MCF 10A (cell line): ENCODE data around the gene MTFR1L. TPM values are rescaled to one million over a fixed set of nuclear protein-coding genes. Genes with fewer than 3 reads are reported as not detected.

Source experiments
- BruUV-seq: library from RNA; stranded (reverse); fragments of 400-500 nt; replicated peaks from 2 replicates; lab custom pipeline; 2021; lab: Mats Ljungman, UMichigan
- CTCF ChIA-PET: fragments of 300-600 bp; sonication (Branson Sonifier 250); formaldehyde crosslinking; extraction: SDS; loops from one replicate; lab custom pipeline; 2021; ENCODE audit warnings: antibody characterized with exemption, inconsistent platforms; lab: Yijun Ruan, JAX
- POLR2A ChIA-PET: fragments of 300-600, 350-650 bp; sonication (Branson Sonifier 250); formaldehyde crosslinking; extraction: SDS; loops from one replicate; lab custom pipeline; 2020; ENCODE audit warnings: antibody characterized with exemption, inconsistent platforms; lab: Yijun Ruan, JAX
- DNase-seq: peaks from one replicate; pipeline ENCODE4 v3.0.0-alpha.2; 2018; ENCODE audit not compliant: unreplicated experiment
- H3K27ac Mint-ChIP-seq: one replicate; pipeline ENCODE4 v1.8.0; 2022; ENCODE audit warnings: mild to moderate bottlenecking, low read depth, mixed read lengths; ENCODE audit not compliant: unreplicated experiment
- H3K27me3 Mint-ChIP-seq: one replicate; pipeline ENCODE4 v1.8.0; 2022; ENCODE audit warnings: mixed read lengths; ENCODE audit not compliant: insufficient read depth, unreplicated experiment
- H3K36me3 Mint-ChIP-seq: one replicate; pipeline ENCODE4 v1.8.0; 2022; ENCODE audit warnings: mild to moderate bottlenecking, moderate library complexity, mixed read lengths; ENCODE audit not compliant: insufficient read depth, unreplicated experiment
- H3K4me1 Mint-ChIP-seq: one replicate; pipeline ENCODE4 v1.8.0; 2022; ENCODE audit warnings: mixed read lengths; ENCODE audit not compliant: insufficient read depth, unreplicated experiment
- H3K4me3 Mint-ChIP-seq: one replicate; pipeline ENCODE4 v1.8.0; 2022; ENCODE audit warnings: mild to moderate bottlenecking, moderate library complexity, mixed read lengths; ENCODE audit not compliant: unreplicated experiment
- H3K9me3 Mint-ChIP-seq: one replicate; pipeline ENCODE4 v1.8.0; 2022; ENCODE audit warnings: mixed read lengths; ENCODE audit not compliant: unreplicated experiment
- intact Hi-C: fragments of 100-400 bp; cut with micrococcal nuclease; formaldehyde crosslinking; loops from 2 replicates; pipeline ENCODE4 v1.14.1; 2022
- total RNA-seq: library from RNA; stranded (reverse); gene quantifications from 2 replicates; pipeline ENCODE4 v1.2.3, GENCODE V29; 2022
- TF ChIP-seq, protein P1 (sequence below): fragments of 200-600 bp; IDR thresholded peaks from one replicate; pipeline ENCODE4 v1.8.0; 2022; ENCODE audit warnings: antibody characterized with exemption, mild to moderate bottlenecking; ENCODE audit not compliant: unreplicated experiment

The MTFR1L gene
- total RNA-seq, 1 experiment from 2014 or later: 39.3 TPM

DNA sequence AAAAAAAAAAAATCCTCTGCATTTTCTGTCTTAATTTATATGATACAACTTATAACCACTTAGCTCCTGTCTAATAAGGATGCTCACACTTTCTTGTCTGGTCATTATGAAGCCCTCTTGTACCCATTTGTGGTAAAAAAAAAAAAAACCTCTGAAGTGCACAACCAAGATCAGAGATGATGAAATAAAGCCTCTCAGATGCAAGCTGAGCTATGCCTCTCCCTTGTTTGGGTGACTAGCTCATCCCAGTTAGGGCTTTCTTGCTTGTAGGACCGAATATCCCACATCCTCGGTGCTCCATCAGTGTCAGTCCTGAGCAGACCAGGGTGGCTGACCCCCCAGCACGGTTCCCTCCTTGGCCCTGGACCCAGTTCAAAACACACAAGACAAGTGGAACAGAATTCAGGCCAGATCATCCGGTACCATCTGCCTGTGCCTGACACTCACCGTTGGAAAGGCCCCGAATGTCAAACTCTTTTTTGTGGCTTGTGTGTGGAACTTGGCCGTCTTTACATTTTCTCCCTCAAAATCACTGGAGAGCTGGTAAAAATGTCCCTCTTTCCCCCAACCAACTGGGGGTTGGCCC is 26.1 kb upstream of the MTFR1L start:
- H3K27me3 Mint-ChIP-seq: no peaks in the 10 kb centered on the region
- no TSS peak for BruUV-seq
- peaks cover 10% of the 10 kb centered on the region for H3K4me1 Mint-ChIP-seq
- POLR2A ChIA-PET: interaction anchor here (0.6 kb wide), 1 partner anchor 549 kb away, joined by 3 read pairs; no protein-coding TSS in a partner anchor
- no peak overlapping the region for H3K4me3 Mint-ChIP-seq
- intact Hi-C loops: loop anchor here (10.0 kb wide), 1 partner anchor 549 kb away; the partner anchor contains the start of gene RSRP1
- no peak overlapping the region for H3K27ac Mint-ChIP-seq
- TF ChIP-seq, protein P1, sequence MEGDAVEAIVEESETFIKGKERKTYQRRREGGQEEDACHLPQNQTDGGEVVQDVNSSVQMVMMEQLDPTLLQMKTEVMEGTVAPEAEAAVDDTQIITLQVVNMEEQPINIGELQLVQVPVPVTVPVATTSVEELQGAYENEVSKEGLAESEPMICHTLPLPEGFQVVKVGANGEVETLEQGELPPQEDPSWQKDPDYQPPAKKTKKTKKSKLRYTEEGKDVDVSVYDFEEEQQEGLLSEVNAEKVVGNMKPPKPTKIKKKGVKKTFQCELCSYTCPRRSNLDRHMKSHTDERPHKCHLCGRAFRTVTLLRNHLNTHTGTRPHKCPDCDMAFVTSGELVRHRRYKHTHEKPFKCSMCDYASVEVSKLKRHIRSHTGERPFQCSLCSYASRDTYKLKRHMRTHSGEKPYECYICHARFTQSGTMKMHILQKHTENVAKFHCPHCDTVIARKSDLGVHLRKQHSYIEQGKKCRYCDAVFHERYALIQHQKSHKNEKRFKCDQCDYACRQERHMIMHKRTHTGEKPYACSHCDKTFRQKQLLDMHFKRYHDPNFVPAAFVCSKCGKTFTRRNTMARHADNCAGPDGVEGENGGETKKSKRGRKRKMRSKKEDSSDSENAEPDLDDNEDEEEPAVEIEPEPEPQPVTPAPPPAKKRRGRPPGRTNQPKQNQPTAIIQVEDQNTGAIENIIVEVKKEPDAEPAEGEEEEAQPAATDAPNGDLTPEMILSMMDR: no peak
- CTCF ChIA-PET: interaction anchor here (0.5 to 1.6 kb wide), 7 partner anchors 22 to 439 kb away, joined by 3 to 5 read pairs (median 4); no protein-coding TSS in a partner anchor
- no peak for DNase-seq
- no peaks in the 10 kb centered on the region for H3K9me3 Mint-ChIP-seq
- no peaks in the 10 kb centered on the region for H3K36me3 Mint-ChIP-seq

DNA sequence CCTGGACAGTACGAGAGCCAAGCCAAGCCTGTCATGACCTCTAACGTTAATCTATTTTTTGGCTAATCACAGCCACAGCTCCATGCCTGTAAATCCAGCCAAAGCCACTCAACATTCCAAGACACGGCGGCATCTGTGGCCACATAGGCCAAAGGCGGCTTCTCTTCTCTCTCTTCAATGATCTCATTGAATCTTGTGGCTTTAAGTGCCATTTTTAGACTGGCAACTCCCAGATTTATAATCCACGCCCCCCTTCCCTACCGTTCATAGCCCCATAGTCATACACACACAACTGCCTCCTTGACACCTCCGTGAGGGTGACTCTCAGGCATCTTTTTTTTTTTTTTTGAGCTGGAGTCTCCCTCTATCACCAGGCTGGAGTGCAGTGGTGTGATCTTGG is 25.4 kb upstream of the MTFR1L start:
- POLR2A ChIA-PET: no interaction called here
- intact Hi-C loops: loop anchor here (10.0 kb wide), 1 partner anchor 550 kb away; the partner anchor contains the start of gene RSRP1
- H3K36me3 Mint-ChIP-seq: no peaks in the 10 kb centered on the region
- peaks cover 10% of the 10 kb centered on the region for H3K4me1 Mint-ChIP-seq
- no peaks in the 10 kb centered on the region for H3K27me3 Mint-ChIP-seq
- DNase-seq: no peak
- H3K4me3 Mint-ChIP-seq: no peak overlapping the region
- BruUV-seq: no TSS peak
- no peak overlapping the region for H3K27ac Mint-ChIP-seq
- CTCF ChIA-PET: interaction anchor here (0.9 to 1.6 kb wide), 2 partner anchors 185 to 186 kb away, joined by 3 read pairs; no protein-coding TSS in a partner anchor
- no peaks in the 10 kb centered on the region for H3K9me3 Mint-ChIP-seq
- TF ChIP-seq, protein P1: no peak

DNA sequence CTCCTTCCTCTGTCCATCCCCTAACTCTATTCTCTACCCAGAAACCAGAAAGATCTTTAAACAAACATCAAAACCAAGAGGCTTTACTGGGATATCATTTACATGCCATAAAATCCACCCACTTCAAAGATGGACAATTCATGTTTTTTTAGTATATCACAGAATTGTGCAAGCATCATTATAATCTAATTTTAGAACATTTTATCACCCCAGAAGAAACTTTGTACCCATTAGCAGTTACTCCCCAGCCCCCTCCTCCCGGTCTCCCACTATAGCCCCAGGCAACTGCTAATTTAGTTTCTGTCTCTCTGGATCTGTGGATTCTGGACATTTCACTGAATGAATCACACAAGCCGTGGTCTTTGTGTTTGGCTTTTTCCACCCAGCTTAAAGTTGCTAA is 24.5 kb upstream of the MTFR1L start:
- Mint-ChIP-seq H3K27ac (no peak overlapping the region), H3K4me1 (peaks cover 10% of the 10 kb centered on the region), H3K9me3 (no peaks in the 10 kb centered on the region), H3K27me3 (no peaks in the 10 kb centered on the region), H3K4me3 (no peak overlapping the region), H3K36me3 (no peaks in the 10 kb centered on the region)
- ChIA-PET CTCF (interaction anchor here (0.6 to 1.7 kb wide), 5 partner anchors 7 to 186 kb away, joined by 3 to 15 read pairs (median 3); no protein-coding TSS in a partner anchor), POLR2A (no interaction called here)
- no peak for DNase-seq
- no TSS peak for BruUV-seq
- TF ChIP-seq, protein P1: no peak
- intact Hi-C loops: loop anchor here (5.0 to 10.0 kb wide), 5 partner anchors 98 to 550 kb away; partner anchors contain the start of gene RSRP1

DNA sequence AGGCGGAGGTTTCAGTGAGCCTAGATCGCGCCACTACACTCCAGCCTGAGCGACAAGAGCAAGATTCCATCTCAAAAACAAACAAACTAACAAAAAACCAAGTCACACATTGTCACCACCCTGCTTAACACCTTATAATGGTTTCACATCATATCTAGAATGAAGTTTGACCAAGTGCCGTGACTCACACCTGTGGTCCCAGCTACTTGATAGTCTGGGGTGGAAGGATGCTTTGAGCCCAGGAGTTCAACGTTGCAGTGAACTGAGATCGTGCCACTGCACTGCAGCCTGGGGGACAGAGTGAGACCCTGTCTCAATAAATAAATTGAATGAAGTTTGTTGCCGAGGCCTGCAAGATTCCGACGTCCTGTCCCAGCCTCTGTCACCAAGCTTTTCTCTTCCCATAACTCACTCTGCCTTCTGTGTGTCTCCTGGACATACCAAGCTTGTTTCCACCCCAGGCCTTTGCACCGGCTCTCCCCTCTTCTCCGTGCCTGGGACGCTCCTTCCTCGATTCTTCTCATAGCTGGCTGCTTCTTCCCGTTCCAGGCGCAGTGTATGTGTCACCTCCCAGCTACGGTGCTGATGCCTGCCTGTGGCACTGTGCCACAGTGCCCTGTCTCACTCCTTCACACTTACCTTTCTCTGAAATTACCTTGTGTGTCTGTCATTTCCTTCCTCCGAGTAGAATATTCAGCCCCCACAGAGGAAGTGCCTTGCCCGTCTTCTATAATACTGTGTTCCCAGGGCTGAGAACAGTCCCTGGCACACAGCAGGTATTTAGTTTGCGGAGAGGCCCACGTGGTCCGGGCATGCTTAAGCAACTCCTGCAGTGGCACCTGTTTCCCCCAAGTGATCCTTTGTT is 23.6 kb upstream of the MTFR1L start:
- CTCF ChIA-PET: interaction anchor here (0.6 to 1.7 kb wide), 12 partner anchors 8 to 295 kb away, joined by 3 to 15 read pairs (median 4); no protein-coding TSS in a partner anchor
- POLR2A ChIA-PET: no interaction called here

More for the DNA sequence above, 23.6 kb upstream of the MTFR1L start:
- intact Hi-C loops: loop anchor here (5.0 to 10.0 kb wide), 5 partner anchors 99 to 551 kb away; partner anchors contain the start of gene RSRP1
- TF ChIP-seq, protein P1: no peak
- no TSS peak for BruUV-seq
- no peak overlapping the region for H3K4me3 Mint-ChIP-seq
- no peak for DNase-seq
- H3K27me3 Mint-ChIP-seq: no peaks in the 10 kb centered on the region
- H3K27ac Mint-ChIP-seq: no peak overlapping the region
- H3K9me3 Mint-ChIP-seq: no peaks in the 10 kb centered on the region
- no peaks in the 10 kb centered on the region for H3K36me3 Mint-ChIP-seq
- peaks cover 18% of the 10 kb centered on the region for H3K4me1 Mint-ChIP-seq
